ENCODE results near the gene PRDM11.
"Not testable (repeated sequence)": the region's sequence is repeated elsewhere in the genome, so short reads cannot be mapped to it uniquely, and the experiment has no call there.

Gene PRDM11

GRCh38 chr11:45146072-45147016 is at the start of gene PRDM11:
Gene PRDM11, plus strand, starts transcription at chr11:45146639. Its CDS starts 35,128 bp downstream, at chr11:45181767.
- DNase-seq (ENCODE audit: low spot score) = peak; percentile 31

GRCh38 chr11:45097721-45098493 is 48.5 kb upstream of the PRDM11 start:
- DNase-seq (ENCODE audit: low spot score) = no peak

- no peak for DNase-seq (ENCODE audit: low spot score)
These were observed 47.5 kb upstream of the PRDM11 start for GRCh38 chr11:45098929-45099328.

- peak; percentile 37 for DNase-seq (ENCODE audit: low spot score)
These were observed 46.1 kb upstream of the PRDM11 start for GRCh38 chr11:45100339-45100738.

- no peak for DNase-seq (ENCODE audit: low spot score)
These were observed 44.1 kb upstream of the PRDM11 start for GRCh38 chr11:45102361-45102809.

GRCh38 chr11:45102810-45103621 is 43.4 kb upstream of the PRDM11 start:
- peak; percentile 73 for DNase-seq (ENCODE audit: low spot score)

- no peak for DNase-seq (ENCODE audit: low spot score)
These were observed 42.2 kb upstream of the PRDM11 start for GRCh38 chr11:45104006-45104789.

- DNase-seq (ENCODE audit: low spot score) = no peak
These were observed 41.7 kb upstream of the PRDM11 start for GRCh38 chr11:45104790-45105084.

GRCh38 chr11:45105233-45105983 is 41.0 kb upstream of the PRDM11 start:
- peak; percentile 48 for DNase-seq (ENCODE audit: low spot score)

- DNase-seq (ENCODE audit: low spot score) = no peak
These were observed 40.5 kb upstream of the PRDM11 start for GRCh38 chr11:45105984-45106375.

- DNase-seq (ENCODE audit: low spot score) = no peak
These were observed 40.0 kb upstream of the PRDM11 start for GRCh38 chr11:45106440-45106839.

- no peak for DNase-seq (ENCODE audit: low spot score)
These were observed 39.4 kb upstream of the PRDM11 start for GRCh38 chr11:45107029-45107428.

- no peak for DNase-seq (ENCODE audit: low spot score)
These were observed 38.1 kb upstream of the PRDM11 start for GRCh38 chr11:45108070-45109064.

GRCh38 chr11:45109400-45109799 is 37.0 kb upstream of the PRDM11 start:
- no peak for DNase-seq (ENCODE audit: low spot score)

- DNase-seq (ENCODE audit: low spot score) = peak; percentile 84
These were observed 35.9 kb upstream of the PRDM11 start for GRCh38 chr11:45110562-45110961.

GRCh38 chr11:45113807-45114206 is 32.6 kb upstream of the PRDM11 start:
- peak; percentile 54 for DNase-seq (ENCODE audit: low spot score)

GRCh38 chr11:45127836-45128235 is 18.6 kb upstream of the PRDM11 start:
- DNase-seq (ENCODE audit: low spot score) = not testable (repeated sequence)

GRCh38 chr11:45133878-45134277 is 12.6 kb upstream of the PRDM11 start:
- no peak for DNase-seq (ENCODE audit: low spot score)

- no peak for DNase-seq (ENCODE audit: low spot score)
These were observed 5.3 kb upstream of the PRDM11 start for GRCh38 chr11:45141171-45141570.
